CD4-positive, alpha-beta memory T cell (primary cell): ENCODE measurements around the gene NODAL. TPM values are rescaled to one million over a fixed set of nuclear protein-coding genes. Genes with fewer than 3 reads are reported as not detected.
A peak's percentile ranks its signal among the peaks of the same experiment; 100 is the strongest.

ENCODE experiments used
- CTCF ChIA-PET: fragments of 350-600 bp; sonication (Branson Sonifier 250); formaldehyde crosslinking; loops from one replicate; lab custom pipeline; 2021; ENCODE audit warnings: inconsistent platforms; ENCODE audit not compliant: partially characterized antibody; lab: Charles Lee
- POLR2A ChIA-PET: fragments of 350-600 bp; sonication (Branson Sonifier 250); formaldehyde crosslinking; loops from one replicate; lab custom pipeline; 2021; ENCODE audit not compliant: partially characterized antibody; lab: Charles Lee
- DNase-seq, 5 donors: peaks; one replicate each; pipeline versions ENCODE4 v3.0.0 to v3.0.0-alpha.2; 2020 to 2022; ENCODE audit warnings: mixed read lengths in 1 of 5
- H3K27ac ChIP-seq: one replicate; pipeline ENCODE4 v1.7.0; 2013; ENCODE audit warnings: low read depth, low read length
- H3K27me3 ChIP-seq: 2 replicates; pipeline ENCODE4 v1.7.0; 2013; ENCODE audit warnings: mild to moderate bottlenecking, low read length, moderate library complexity; ENCODE audit not compliant: insufficient read depth
- H3K36me3 ChIP-seq: 2 replicates; pipeline ENCODE4 v1.7.0; 2013; ENCODE audit warnings: mild to moderate bottlenecking, low read length, moderate library complexity; ENCODE audit not compliant: insufficient read depth
- H3K4me1 ChIP-seq: 2 replicates; pipeline ENCODE4 v1.7.0; 2013; ENCODE audit warnings: mild to moderate bottlenecking, low read length, moderate library complexity; ENCODE audit not compliant: insufficient read depth
- H3K4me3 ChIP-seq, 2 donors: one replicate each; pipeline ENCODE4 v1.7.0; 2013; ENCODE audit warnings: low read length in 2 of 2, mild to moderate bottlenecking in 1 of 2
- H3K9me3 ChIP-seq, 2 donors: one replicate each; pipeline ENCODE4 v1.7.0; 2013; ENCODE audit warnings: low read length in 2 of 2, control low read depth in 1 of 2; ENCODE audit not compliant: control insufficient read depth in 1 of 2
- H3K27ac Mint-ChIP-seq, 7 donors: one replicate each; pipeline ENCODE4 v1.8.0; 2020 to 2021; ENCODE audit warnings: mixed read lengths in 7 of 7, mild to moderate bottlenecking in 6 of 7, inconsistent platforms in 3 of 7, moderate library complexity in 3 of 7
- H3K27me3 Mint-ChIP-seq, 2 donors: one replicate each; pipeline ENCODE4 v1.8.0; 2020 to 2021; ENCODE audit warnings: mixed read lengths in 2 of 2
- H3K36me3 Mint-ChIP-seq, 2 donors: one replicate each; pipeline ENCODE4 v1.8.0; 2020 to 2021; ENCODE audit warnings: mixed read lengths in 2 of 2, inconsistent platforms in 1 of 2, mild to moderate bottlenecking in 1 of 2
- H3K4me1 Mint-ChIP-seq, 4 donors: one replicate each; pipeline ENCODE4 v1.8.0; 2020 to 2021; ENCODE audit warnings: mixed read lengths in 4 of 4, mild to moderate bottlenecking in 1 of 4
- H3K4me3 Mint-ChIP-seq, 8 donors: one replicate each; pipeline ENCODE4 v1.8.0; 2020 to 2021; ENCODE audit warnings: mixed read lengths in 8 of 8, mild to moderate bottlenecking in 7 of 8, moderate library complexity in 6 of 8, inconsistent platforms in 3 of 8
- H3K9me3 Mint-ChIP-seq, 8 donors: one replicate each; pipeline ENCODE4 v1.8.0; 2020 to 2021; ENCODE audit warnings: mixed read lengths in 8 of 8, mild to moderate bottlenecking in 5 of 8, inconsistent platforms in 3 of 8, moderate library complexity in 1 of 8
- intact Hi-C: fragments of 100-400 bp; cut with micrococcal nuclease; formaldehyde crosslinking; loops from one replicate; pipeline ENCODE4 v1.15.1; 2023
- polyA plus RNA-seq, 2 donors: library from polyadenylated mRNA; unstranded; fragments of 300-500 nt; fragmentation: Illumina TruSeq; gene quantifications; one replicate each; pipeline ENCODE4 v1.2.3, GENCODE V29; 2021
- total RNA-seq, 2 experiments: library from RNA; stranded (reverse); gene quantifications; one replicate each; pipeline ENCODE4 v1.2.3, GENCODE V29; 2021

The NODAL gene
- total and polyA plus RNA-seq, 4 experiments from 2014 or later = 0.19 TPM; not detected in 3

DNA sequence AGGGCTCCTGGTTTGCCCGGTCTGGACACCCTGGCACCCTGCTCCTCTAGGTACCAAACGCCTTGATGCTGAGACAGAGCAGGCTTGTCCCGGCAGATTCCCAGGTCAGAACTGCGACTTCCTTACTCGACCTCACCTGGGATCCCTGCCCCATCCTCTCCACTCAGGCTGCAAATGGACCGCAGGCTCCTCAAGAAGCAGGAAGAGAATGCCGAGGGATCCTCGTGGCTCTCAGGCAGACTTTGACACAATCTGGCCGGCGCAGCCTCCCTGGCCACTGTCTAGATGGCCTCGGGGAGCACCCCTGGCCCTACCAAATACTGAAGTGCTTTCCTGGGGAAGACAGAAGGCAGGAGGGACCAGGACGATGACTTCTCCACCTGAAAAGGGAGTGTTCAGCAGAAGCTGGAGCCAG lies 421 bp upstream of the NODAL start:
- no peaks in the 10 kb centered on the region for H3K9me3 Mint-ChIP-seq
- DNase-seq = no peak
- H3K4me1 ChIP-seq = peaks cover 18% of the 10 kb centered on the region
- H3K4me1 Mint-ChIP-seq = peaks cover 7 to 22% (median 15%) of the 10 kb centered on the region in 4 donors
- H3K36me3 ChIP-seq = no peaks in the 10 kb centered on the region
- CTCF ChIA-PET = interaction anchor here (1.1 kb wide), 1 partner anchor 19 kb away, joined by 3 read pairs; no protein-coding TSS in a partner anchor
- no peaks in the 10 kb centered on the region for H3K9me3 ChIP-seq
- H3K27me3 Mint-ChIP-seq = peaks cover 29 to 35% of the 10 kb centered on the region in 2 donors
- H3K4me3 Mint-ChIP-seq = peak overlapping the region in 7 of 8 donors; percentile 12 to 70 (median 43)
- no peak overlapping the region for H3K4me3 ChIP-seq
- no peaks in the 10 kb centered on the region for H3K36me3 Mint-ChIP-seq
- intact Hi-C loops = no loop called here
- H3K27ac ChIP-seq = no peak overlapping the region
- POLR2A ChIA-PET = interaction anchor here (1.1 to 1.9 kb wide), 2 partner anchors 11 to 37 kb away, joined by 3 to 7 read pairs; no protein-coding TSS in a partner anchor
- H3K27ac Mint-ChIP-seq = no peak overlapping the region
- H3K27me3 ChIP-seq = peaks cover 29% of the 10 kb centered on the region

DNA sequence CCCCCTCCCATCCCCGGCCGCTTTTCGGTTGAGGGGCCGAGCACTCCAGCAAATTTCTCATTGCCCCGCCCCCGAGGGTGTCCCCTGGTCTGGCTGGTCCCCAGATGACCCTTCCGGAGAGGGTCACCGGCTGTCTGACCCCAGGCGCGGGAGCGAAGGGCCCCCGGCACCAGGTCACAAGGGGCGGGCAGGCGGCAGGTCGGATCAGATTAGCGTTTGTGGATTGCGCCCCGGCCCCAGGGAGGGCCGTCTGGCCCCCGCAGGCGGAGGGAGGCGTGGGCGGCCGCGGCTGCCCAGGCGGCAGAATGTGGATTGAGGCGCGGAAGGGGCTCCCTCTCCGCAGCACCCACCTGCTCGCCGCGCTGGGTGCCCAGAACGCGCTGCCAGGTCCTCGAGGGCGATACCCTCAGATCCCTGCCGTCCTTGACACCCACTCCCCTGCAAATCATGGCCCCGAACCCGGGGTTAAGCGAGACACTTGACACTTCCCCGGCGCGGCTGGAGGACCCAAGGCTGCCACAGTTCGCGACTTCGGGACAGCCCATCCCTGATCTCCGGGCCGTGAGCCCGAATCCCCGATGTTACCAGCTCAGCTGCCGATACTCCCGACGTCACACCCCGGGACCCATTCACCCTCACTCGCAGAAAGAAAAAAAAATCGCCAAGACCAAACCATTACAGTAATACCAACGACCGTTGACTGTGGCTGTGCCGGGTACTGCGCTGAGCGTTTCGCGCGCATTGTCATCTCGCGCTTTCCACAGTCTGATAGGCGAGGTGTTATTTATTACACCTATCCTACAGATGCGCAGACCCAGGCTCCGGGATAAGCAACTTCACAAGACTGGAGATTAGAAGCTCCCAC lies 953 bp downstream of the NODAL start:
- Mint-ChIP-seq H3K27me3 (peaks cover 29 to 32% of the 10 kb centered on the region in 2 donors), H3K27ac (peak overlapping the region in 1 of 7 donors; percentile 57), H3K9me3 (no peaks in the 10 kb centered on the region), H3K4me1 (peaks cover 7 to 26% (median 15%) of the 10 kb centered on the region in 4 donors), H3K36me3 (no peaks in the 10 kb centered on the region), H3K4me3 (peak overlapping the region; percentile 71 to 90 (median 80))
- intact Hi-C loops = no loop called here
- Histone ChIP-seq H3K4me1 (peaks cover 18% of the 10 kb centered on the region), H3K36me3 (no peaks in the 10 kb centered on the region), H3K4me3 (peak overlapping the region; percentile 17 to 35), H3K27ac (no peak overlapping the region), H3K27me3 (peaks cover 29% of the 10 kb centered on the region), H3K9me3 (no peaks in the 10 kb centered on the region)
- POLR2A ChIA-PET = no interaction called here
- peak in 2 of 5 donors; percentile 9 to 16 for DNase-seq
- CTCF ChIA-PET = interaction anchor here (1.0 kb wide), 1 partner anchor 31 kb away, joined by 3 read pairs; no protein-coding TSS in a partner anchor

- Mint-ChIP-seq H3K36me3 (peaks cover 0 to 4% of the 10 kb centered on the region in 2 donors), H3K4me1 (peaks cover 13 to 47% (median 32%) of the 10 kb centered on the region in 4 donors), H3K9me3 (no peaks in the 10 kb centered on the region), H3K27ac (no peak overlapping the region), H3K4me3 (peak overlapping the region in 1 of 8 donors; percentile 12), H3K27me3 (peaks cover 25 to 29% of the 10 kb centered on the region in 2 donors)
- Histone ChIP-seq H3K9me3 (no peaks in the 10 kb centered on the region), H3K4me3 (no peak overlapping the region), H3K4me1 (peaks cover 34% of the 10 kb centered on the region), H3K36me3 (no peaks in the 10 kb centered on the region), H3K27me3 (peaks cover 28% of the 10 kb centered on the region), H3K27ac (no peak overlapping the region)
- no peak for DNase-seq
- intact Hi-C loops = no loop called here
- ChIA-PET CTCF (interaction anchor here (1.4 kb wide), 3 partner anchors 23 to 227 kb away, joined by 3 to 5 read pairs (median 3); no protein-coding TSS in a partner anchor), POLR2A (interaction anchor here (0.9 kb wide), 1 partner anchor 39 kb away, joined by 3 read pairs; no protein-coding TSS in a partner anchor)
Observed at GRCh38 chr10:70437721-70438120, 3.8 kb downstream of the NODAL start.

DNA sequence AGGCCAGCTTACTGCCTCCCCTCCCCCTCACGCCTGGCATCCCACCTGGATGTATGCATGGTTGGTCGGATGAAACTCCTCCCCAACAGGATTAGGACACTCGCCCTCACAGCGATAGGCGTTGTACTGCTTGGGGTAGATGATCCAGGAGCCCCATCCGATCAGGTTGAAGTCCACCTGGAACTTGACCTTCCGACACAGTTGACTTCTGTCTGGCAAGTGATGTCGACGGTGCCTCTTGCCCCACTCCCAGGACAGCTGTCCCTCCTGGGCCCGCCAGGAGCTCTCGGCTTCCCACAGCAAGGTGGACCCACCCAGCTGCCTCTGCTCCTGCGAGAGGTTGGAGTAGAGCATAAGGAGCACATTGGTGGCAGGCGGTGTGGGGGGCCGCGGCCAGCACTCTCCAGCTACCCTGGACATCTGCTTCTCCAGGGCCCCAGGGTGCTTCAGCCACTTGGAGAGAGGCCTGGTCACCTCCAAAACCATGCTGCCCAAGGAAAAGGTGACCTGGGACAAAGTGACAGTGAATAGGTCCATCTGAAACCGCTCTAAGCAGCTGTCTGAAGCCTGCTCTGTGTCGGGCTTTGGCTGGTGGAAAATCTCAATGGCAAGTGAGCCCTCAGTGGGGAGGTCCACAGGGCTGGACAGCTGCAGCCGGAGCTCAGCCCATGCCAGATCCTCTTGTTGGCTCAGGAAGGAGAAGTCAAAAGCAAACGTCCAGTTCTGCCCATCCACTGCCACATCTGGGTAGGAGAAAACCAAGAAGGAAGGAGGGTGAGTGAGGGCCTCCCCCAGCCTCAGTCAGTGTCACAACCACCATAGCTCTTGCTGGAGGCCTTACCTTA lies 6.0 kb downstream of the NODAL start:
- Mint-ChIP-seq H3K27ac (peak overlapping the region in 1 of 7 donors; percentile 88), H3K27me3 (peaks cover 11 to 14% of the 10 kb centered on the region in 2 donors), H3K4me1 (peaks cover 16 to 51% (median 36%) of the 10 kb centered on the region in 4 donors), H3K4me3 (no peak overlapping the region), H3K9me3 (no peaks in the 10 kb centered on the region), H3K36me3 (peaks cover 4% of the 10 kb centered on the region in 2 donors)
- intact Hi-C loops = no loop called here
- Histone ChIP-seq H3K27ac (no peak overlapping the region), H3K4me3 (no peak overlapping the region), H3K27me3 (peaks cover 6% of the 10 kb centered on the region), H3K9me3 (no peaks in the 10 kb centered on the region), H3K4me1 (peaks cover 39% of the 10 kb centered on the region), H3K36me3 (no peaks in the 10 kb centered on the region)
- CTCF ChIA-PET = interaction anchor here (0.6 kb wide), 1 partner anchor 883 kb away, joined by 3 read pairs; the partner anchor contains the start of gene SLC29A3
- no peak for DNase-seq
- POLR2A ChIA-PET = interaction anchor here (0.6 to 1.3 kb wide), 3 partner anchors 10 to 239 kb away, joined by 3 to 4 read pairs (median 3); no protein-coding TSS in a partner anchor

GRCh38 chr10:70433581-70434280 lies 7.8 kb downstream of the NODAL start:
- ChIA-PET CTCF (interaction anchor here (0.9 to 2.0 kb wide), 5 partner anchors 27 to 212 kb away, joined by 3 to 9 read pairs (median 3); no protein-coding TSS in a partner anchor), POLR2A (interaction anchor here (0.8 to 1.0 kb wide), 2 partner anchors 28 to 29 kb away, joined by 4 to 5 read pairs; no protein-coding TSS in a partner anchor)
- H3K4me1 Mint-ChIP-seq = peaks cover 16 to 46% (median 34%) of the 10 kb centered on the region in 4 donors
- peak overlapping the region in 6 of 7 donors; percentile 15 to 95 (median 62) for H3K27ac Mint-ChIP-seq
- no peaks in the 10 kb centered on the region for H3K9me3 Mint-ChIP-seq
- Histone ChIP-seq H3K36me3 (no peaks in the 10 kb centered on the region), H3K27me3 (no peaks in the 10 kb centered on the region), H3K9me3 (no peaks in the 10 kb centered on the region), H3K4me1 (peaks cover 35% of the 10 kb centered on the region), H3K4me3 (no peak overlapping the region), H3K27ac (no peak overlapping the region)
- DNase-seq = no peak
- peak overlapping the region in 5 of 8 donors; percentile 10 to 92 (median 33) for H3K4me3 Mint-ChIP-seq
- peaks cover 4 to 13% of the 10 kb centered on the region in 2 donors for H3K36me3 Mint-ChIP-seq
- peaks cover 0 to 5% of the 10 kb centered on the region in 2 donors for H3K27me3 Mint-ChIP-seq
- intact Hi-C loops = no loop called here
